ENCODE results near the gene PLEKHA3. TPM values are rescaled to one million over a fixed set of nuclear protein-coding genes. Genes with fewer than 3 reads are reported as not detected.

The PLEKHA3 gene
- total RNA-seq, 1 experiment from 2014 or later, result 25.9 TPM

- no peak overlapping the region for H3K4ac ChIP-seq (ENCODE audit: low read depth, low read length)
- Mint-ChIP-seq H3K36me3 (ENCODE audit: insufficient read depth in 1 of 3, low read depth in 3 of 3) (peaks cover 20 to 43% (median 35%) of the 10 kb centered on the region in 3 experiments), H3K27ac (peak overlapping the region in 1 of 3 experiments; percentile 28; a peak in 1 of 7 replicates), H3K9me3 (no peaks in the 10 kb centered on the region), H3K4me3 (no peak overlapping the region), H3K27me3 (ENCODE audit: low read depth) (no peaks in the 10 kb centered on the region), H3K4me1 (no peaks in the 10 kb centered on the region)
- H3K79me2 ChIP-seq (ENCODE audit: insufficient read depth, low read length), result peaks cover 10% of the 10 kb centered on the region; the same call in 1 of the 2 replicates
- no peak overlapping the region for H3K9ac ChIP-seq (ENCODE audit: extremely low read depth, insufficient read length, low read length)
- H2AFZ ChIP-seq (ENCODE audit: low read length), result no peak overlapping the region
- no peak overlapping the region for H3K23ac ChIP-seq (ENCODE audit: insufficient read length, low read depth, low read length)
- no peaks in the 10 kb centered on the region; the same call in 1 of the 2 replicates for H3K27me3 ChIP-seq (ENCODE audit: insufficient read depth, low read length)
- H2BK5ac ChIP-seq (ENCODE audit: insufficient read length, low read length), result no peak overlapping the region
- no peaks in the 10 kb centered on the region for H3K23me2 ChIP-seq (ENCODE audit: insufficient read length, low read depth, low read length, poor library complexity, severe bottlenecking)
- no peak overlapping the region for H2BK15ac ChIP-seq (ENCODE audit: low read depth, low read length)
- no peak overlapping the region for H4K5ac ChIP-seq (ENCODE audit: insufficient read length, low read depth, low read length)
- TF ChIP-seq CTCF (conservative IDR thresholded peaks at IDR 0.05), result no peak
- H3T11ph ChIP-seq (ENCODE audit: low read length), result no peak overlapping the region
- WGBS (ENCODE audit: extremely low coverage, insufficient read length, low lambda C conversion rate), result no CpG with 5 or more reads among the region's 12 CpGs
- H3K79me1 ChIP-seq (ENCODE audit: insufficient read depth, low read depth, low read length, poor library complexity, severe bottlenecking), result peaks cover 9% of the 10 kb centered on the region
- H4K8ac ChIP-seq (replicated peaks; ENCODE audit: insufficient read length, low read depth, low read length), result no peak overlapping the region
- DNase-seq, result no peak
- H4K91ac ChIP-seq (ENCODE audit: insufficient read length, low read depth, low read length), result no peak overlapping the region
- no peak overlapping the region for H2BK20ac ChIP-seq (ENCODE audit: low read depth, low read length, poor library complexity, severe bottlenecking)
- no peak overlapping the region for H2BK12ac ChIP-seq (ENCODE audit: insufficient read length, low read depth, low read length)
- no peak overlapping the region for H3K56ac ChIP-seq (ENCODE audit: insufficient read length, low read depth, low read length)
- no peak overlapping the region for H3K14ac ChIP-seq (ENCODE audit: insufficient read depth, low read length)
- H3K9me3 ChIP-seq (ENCODE audit: control insufficient read depth, low read depth, low read length), result no peaks in the 10 kb centered on the region
- no peak overlapping the region for H3K4me2 ChIP-seq (ENCODE audit: insufficient read depth, insufficient read length, low read length)
- no peaks in the 10 kb centered on the region for H3K4me1 ChIP-seq (ENCODE audit: insufficient read depth, low read length)
- H2AK5ac ChIP-seq (ENCODE audit: insufficient read length, low read length), result no peak overlapping the region
- H3K18ac ChIP-seq (ENCODE audit: insufficient read length, low read depth, low read length), result no peak overlapping the region
- no peak overlapping the region for H3K27ac ChIP-seq (ENCODE audit: insufficient read length, low read depth, low read length)
- H4K20me1 ChIP-seq (ENCODE audit: control insufficient read depth, insufficient read depth, insufficient read length), result no peaks in the 10 kb centered on the region
- H2BK120ac ChIP-seq (ENCODE audit: low read depth, low read length, poor library complexity, severe bottlenecking), result no peak overlapping the region
Observed at GRCh38 chr2:178531168-178531567, 50.9 kb downstream of the PLEKHA3 start.

All from H9 (cell line).